ENCODE results near the gene DRAXIN.

DRAXIN gene

GRCh38 chr1:11759791-11760190 is 68.3 kb downstream of the DRAXIN start:
- Histone ChIP-seq H3K4me1 (ENCODE audit: control insufficient read depth in 2 of 2, insufficient read depth in 2 of 2, low read length in 2 of 2) (no peaks in the 10 kb centered on the region), H3K27me3 (ENCODE audit: control insufficient read depth in 2 of 2, insufficient read depth in 2 of 2, low read length in 2 of 2) (peaks cover 0 to 3% of the 10 kb centered on the region in 2 donors), H3K36me3 (ENCODE audit: control insufficient read depth in 2 of 2, insufficient read depth in 2 of 2, low read length in 2 of 2) (no peaks in the 10 kb centered on the region), H3K9me3 (ENCODE audit: control insufficient read depth in 2 of 2, low read length in 2 of 2) (no peaks in the 10 kb centered on the region), H3K9ac (ENCODE audit: low read depth in 1 of 2, low read length in 2 of 2) (no peak overlapping the region), H3K27ac (ENCODE audit: low read depth in 2 of 2, low read length in 2 of 2) (no peak overlapping the region), H3K4me3 (ENCODE audit: low read length in 2 of 2) (no peak overlapping the region)

GRCh38 chr1:11761285-11761684 is 69.8 kb downstream of the DRAXIN start:
- Histone ChIP-seq H3K27me3 (ENCODE audit: control insufficient read depth in 2 of 2, insufficient read depth in 2 of 2, low read length in 2 of 2) (peaks cover 0 to 3% of the 10 kb centered on the region in 2 donors), H3K4me3 (ENCODE audit: low read length in 2 of 2) (no peak overlapping the region), H3K9me3 (ENCODE audit: control insufficient read depth in 2 of 2, low read length in 2 of 2) (no peaks in the 10 kb centered on the region), H3K36me3 (ENCODE audit: control insufficient read depth in 2 of 2, insufficient read depth in 2 of 2, low read length in 2 of 2) (no peaks in the 10 kb centered on the region), H3K9ac (ENCODE audit: low read depth in 1 of 2, low read length in 2 of 2) (no peak overlapping the region), H3K27ac (ENCODE audit: low read depth in 2 of 2, low read length in 2 of 2) (no peak overlapping the region), H3K4me1 (ENCODE audit: control insufficient read depth in 2 of 2, insufficient read depth in 2 of 2, low read length in 2 of 2) (no peaks in the 10 kb centered on the region)

GRCh38 chr1:11761988-11762406 is 70.5 kb downstream of the DRAXIN start, which contains the start of gene C1orf167:
Gene C1orf167, plus strand, starts transcription at chr1:11762193. Its CDS starts 2,208 bp downstream, at chr1:11764401.
- peaks cover 0 to 3% of the 10 kb centered on the region in 2 donors for H3K27me3 ChIP-seq (ENCODE audit: control insufficient read depth in 2 of 2, insufficient read depth in 2 of 2, low read length in 2 of 2)
- no peaks in the 10 kb centered on the region for H3K36me3 ChIP-seq (ENCODE audit: control insufficient read depth in 2 of 2, insufficient read depth in 2 of 2, low read length in 2 of 2)
- H3K4me1 ChIP-seq (ENCODE audit: control insufficient read depth in 2 of 2, insufficient read depth in 2 of 2, low read length in 2 of 2) = no peaks in the 10 kb centered on the region
- H3K9ac ChIP-seq (ENCODE audit: low read depth in 1 of 2, low read length in 2 of 2) = no peak within 1 kb of the TSS
- H3K9me3 ChIP-seq (ENCODE audit: control insufficient read depth in 2 of 2, low read length in 2 of 2) = no peaks in the 10 kb centered on the region
- H3K27ac ChIP-seq (ENCODE audit: low read depth in 2 of 2, low read length in 2 of 2) = no peak within 1 kb of the TSS
- H3K4me3 ChIP-seq (ENCODE audit: low read length in 2 of 2) = no peak within 1 kb of the TSS

- Histone ChIP-seq H3K9ac (ENCODE audit: low read depth in 1 of 2, low read length in 2 of 2) (no peak overlapping the region), H3K27ac (ENCODE audit: low read depth in 2 of 2, low read length in 2 of 2) (no peak overlapping the region), H3K27me3 (ENCODE audit: control insufficient read depth in 2 of 2, insufficient read depth in 2 of 2, low read length in 2 of 2) (peaks cover 0 to 3% of the 10 kb centered on the region in 2 donors), H3K36me3 (ENCODE audit: control insufficient read depth in 2 of 2, insufficient read depth in 2 of 2, low read length in 2 of 2) (no peaks in the 10 kb centered on the region), H3K4me1 (ENCODE audit: control insufficient read depth in 2 of 2, insufficient read depth in 2 of 2, low read length in 2 of 2) (no peaks in the 10 kb centered on the region), H3K4me3 (ENCODE audit: low read length in 2 of 2) (no peak overlapping the region), H3K9me3 (ENCODE audit: control insufficient read depth in 2 of 2, low read length in 2 of 2) (no peaks in the 10 kb centered on the region)
Measured at GRCh38 chr1:11764115-11764514, 72.6 kb downstream of the DRAXIN start.

- H3K27me3 ChIP-seq (ENCODE audit: control insufficient read depth in 2 of 2, insufficient read depth in 2 of 2, low read length in 2 of 2) = peaks cover 0 to 3% of the 10 kb centered on the region in 2 donors
- H3K4me3 ChIP-seq (ENCODE audit: low read length in 2 of 2) = no peak overlapping the region
- no peaks in the 10 kb centered on the region for H3K4me1 ChIP-seq (ENCODE audit: control insufficient read depth in 2 of 2, insufficient read depth in 2 of 2, low read length in 2 of 2)
- no peaks in the 10 kb centered on the region for H3K36me3 ChIP-seq (ENCODE audit: control insufficient read depth in 2 of 2, insufficient read depth in 2 of 2, low read length in 2 of 2)
- H3K9me3 ChIP-seq (ENCODE audit: control insufficient read depth in 2 of 2, low read length in 2 of 2) = no peaks in the 10 kb centered on the region
- H3K27ac ChIP-seq (ENCODE audit: low read depth in 2 of 2, low read length in 2 of 2) = no peak overlapping the region
- H3K9ac ChIP-seq (ENCODE audit: low read depth in 1 of 2, low read length in 2 of 2) = no peak overlapping the region
Measured at GRCh38 chr1:11764519-11764918, 73.0 kb downstream of the DRAXIN start.

GRCh38 chr1:11765661-11766428 is 74.3 kb downstream of the DRAXIN start:
- H3K9ac ChIP-seq (ENCODE audit: low read depth in 1 of 2, low read length in 2 of 2) = no peak overlapping the region
- H3K4me3 ChIP-seq (ENCODE audit: low read length in 2 of 2) = no peak overlapping the region
- peaks cover 0 to 3% of the 10 kb centered on the region in 2 donors for H3K27me3 ChIP-seq (ENCODE audit: control insufficient read depth in 2 of 2, insufficient read depth in 2 of 2, low read length in 2 of 2)
- H3K27ac ChIP-seq (ENCODE audit: low read depth in 2 of 2, low read length in 2 of 2) = no peak overlapping the region
- no peaks in the 10 kb centered on the region for H3K9me3 ChIP-seq (ENCODE audit: control insufficient read depth in 2 of 2, low read length in 2 of 2)
- no peaks in the 10 kb centered on the region for H3K4me1 ChIP-seq (ENCODE audit: control insufficient read depth in 2 of 2, insufficient read depth in 2 of 2, low read length in 2 of 2)
- H3K36me3 ChIP-seq (ENCODE audit: control insufficient read depth in 2 of 2, insufficient read depth in 2 of 2, low read length in 2 of 2) = no peaks in the 10 kb centered on the region

GRCh38 chr1:11766429-11766776 is 74.9 kb downstream of the DRAXIN start:
- H3K27me3 ChIP-seq (ENCODE audit: control insufficient read depth in 2 of 2, insufficient read depth in 2 of 2, low read length in 2 of 2) = peaks cover 0 to 3% of the 10 kb centered on the region in 2 donors
- H3K4me3 ChIP-seq (ENCODE audit: low read length in 2 of 2) = no peak overlapping the region
- no peaks in the 10 kb centered on the region for H3K4me1 ChIP-seq (ENCODE audit: control insufficient read depth in 2 of 2, insufficient read depth in 2 of 2, low read length in 2 of 2)
- H3K9me3 ChIP-seq (ENCODE audit: control insufficient read depth in 2 of 2, low read length in 2 of 2) = no peaks in the 10 kb centered on the region
- H3K9ac ChIP-seq (ENCODE audit: low read depth in 1 of 2, low read length in 2 of 2) = no peak overlapping the region
- H3K27ac ChIP-seq (ENCODE audit: low read depth in 2 of 2, low read length in 2 of 2) = no peak overlapping the region
- H3K36me3 ChIP-seq (ENCODE audit: control insufficient read depth in 2 of 2, insufficient read depth in 2 of 2, low read length in 2 of 2) = no peaks in the 10 kb centered on the region

GRCh38 chr1:11767922-11768704 is 76.6 kb downstream of the DRAXIN start:
- no peaks in the 10 kb centered on the region for H3K4me1 ChIP-seq (ENCODE audit: control insufficient read depth in 2 of 2, insufficient read depth in 2 of 2, low read length in 2 of 2)

GRCh38 chr1:11768821-11769220 is 77.3 kb downstream of the DRAXIN start:
- Histone ChIP-seq H3K36me3 (ENCODE audit: control insufficient read depth in 2 of 2, insufficient read depth in 2 of 2, low read length in 2 of 2) (no peaks in the 10 kb centered on the region), H3K4me3 (ENCODE audit: low read length in 2 of 2) (no peak overlapping the region), H3K27me3 (ENCODE audit: control insufficient read depth in 2 of 2, insufficient read depth in 2 of 2, low read length in 2 of 2) (no peaks in the 10 kb centered on the region), H3K27ac (ENCODE audit: low read depth in 2 of 2, low read length in 2 of 2) (no peak overlapping the region), H3K9me3 (ENCODE audit: control insufficient read depth in 2 of 2, low read length in 2 of 2) (no peaks in the 10 kb centered on the region), H3K4me1 (ENCODE audit: control insufficient read depth in 2 of 2, insufficient read depth in 2 of 2, low read length in 2 of 2) (no peaks in the 10 kb centered on the region), H3K9ac (ENCODE audit: low read depth in 1 of 2, low read length in 2 of 2) (no peak overlapping the region)

More at GRCh38 chr1:11767922-11768704, 76.6 kb downstream of the DRAXIN start:
- no peak overlapping the region for H3K27ac ChIP-seq (ENCODE audit: low read depth in 2 of 2, low read length in 2 of 2)
- no peak overlapping the region for H3K4me3 ChIP-seq (ENCODE audit: low read length in 2 of 2)
- no peaks in the 10 kb centered on the region for H3K36me3 ChIP-seq (ENCODE audit: control insufficient read depth in 2 of 2, insufficient read depth in 2 of 2, low read length in 2 of 2)
- H3K9me3 ChIP-seq (ENCODE audit: control insufficient read depth in 2 of 2, low read length in 2 of 2) = no peaks in the 10 kb centered on the region
- no peak overlapping the region for H3K9ac ChIP-seq (ENCODE audit: low read depth in 1 of 2, low read length in 2 of 2)
- no peaks in the 10 kb centered on the region for H3K27me3 ChIP-seq (ENCODE audit: control insufficient read depth in 2 of 2, insufficient read depth in 2 of 2, low read length in 2 of 2)

GRCh38 chr1:11769274-11769673 is 77.8 kb downstream of the DRAXIN start:
- H3K27ac ChIP-seq (ENCODE audit: low read depth in 2 of 2, low read length in 2 of 2) = no peak overlapping the region
- H3K9ac ChIP-seq (ENCODE audit: low read depth in 1 of 2, low read length in 2 of 2) = no peak overlapping the region
- no peaks in the 10 kb centered on the region for H3K9me3 ChIP-seq (ENCODE audit: control insufficient read depth in 2 of 2, low read length in 2 of 2)
- no peaks in the 10 kb centered on the region for H3K36me3 ChIP-seq (ENCODE audit: control insufficient read depth in 2 of 2, insufficient read depth in 2 of 2, low read length in 2 of 2)
- no peak overlapping the region for H3K4me3 ChIP-seq (ENCODE audit: low read length in 2 of 2)
- no peaks in the 10 kb centered on the region for H3K27me3 ChIP-seq (ENCODE audit: control insufficient read depth in 2 of 2, insufficient read depth in 2 of 2, low read length in 2 of 2)
- no peaks in the 10 kb centered on the region for H3K4me1 ChIP-seq (ENCODE audit: control insufficient read depth in 2 of 2, insufficient read depth in 2 of 2, low read length in 2 of 2)

All from mucosa of rectum (tissue), 2 donors.